BJ (cell line): ENCODE results near the gene INSC. TPM values are rescaled to one million over a fixed set of nuclear protein-coding genes. Genes with fewer than 3 reads are reported as not detected.

Experiments used
- CTCF ChIA-PET: fragments of 350-600 bp; formaldehyde crosslinking; extraction: SDS; loops from one replicate; lab custom pipeline; 2021; ENCODE audit warnings: antibody characterized with exemption, inconsistent platforms; lab: Yijun Ruan, JAX
- POLR2A ChIA-PET: fragments of 300-600 bp; sonication (Branson Sonifier 250); formaldehyde crosslinking; extraction: SDS; loops from one replicate; lab custom pipeline; 2021; ENCODE audit warnings: antibody characterized with exemption; lab: Charles Lee
- DNase-seq: peaks from one replicate; pipeline ENCODE4 v3.0.0-alpha.2; 2011; ENCODE audit warnings: low read depth
- H3K27me3 ChIP-seq: 2 replicates; pipeline ENCODE4 v1.6.0; 2011; ENCODE audit warnings: low read length; ENCODE audit not compliant: control insufficient read depth, insufficient read depth
- H3K36me3 ChIP-seq: 2 replicates; pipeline ENCODE4 v1.5.1; 2011; ENCODE audit warnings: low read length; ENCODE audit not compliant: control insufficient read depth, insufficient read depth
- H3K4me3 ChIP-seq: 2 replicates; pipeline ENCODE4 v1.5.1; 2011; ENCODE audit warnings: low read depth, mild to moderate bottlenecking, control low read depth, low read length
- polyA plus RNA-seq: library from polyadenylated mRNA; depleted of rRNA; stranded (reverse); fragments of >200 nt; gene quantifications from 2 replicates; pipeline ENCODE4 v1.2.3, GENCODE V29; 2011
- TF ChIP-seq, protein P1 (sequence below): IDR thresholded peaks from 2 replicates; pipeline ENCODE4 v1.5.1; 2011; ENCODE audit warnings: low read depth, mild to moderate bottlenecking, control low read depth, inconsistent platforms, low read length, moderate library complexity; ENCODE audit not compliant: insufficient read depth

The INSC gene
- polyA plus RNA-seq, 1 experiment: 0.10 TPM

DNA sequence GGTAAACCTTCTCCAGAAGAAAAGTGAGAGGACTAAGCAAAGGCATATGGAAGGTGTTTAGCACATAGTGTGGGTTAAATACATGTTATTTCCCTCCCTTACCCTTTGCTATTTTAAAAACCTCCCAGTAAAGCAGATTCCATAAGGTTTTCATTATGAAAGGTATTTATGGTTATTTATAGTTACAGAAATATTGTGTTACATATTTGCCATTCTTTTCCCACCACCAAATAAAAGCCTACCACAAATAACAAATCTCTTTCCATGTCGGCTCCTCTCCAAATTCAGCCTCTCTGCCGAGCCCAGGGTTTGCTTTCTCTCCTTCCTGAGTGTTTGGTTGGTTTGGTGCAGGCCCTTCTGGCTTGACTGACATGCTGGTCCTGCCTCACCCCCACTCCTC lies 64.4 kb downstream of the INSC start:
- Histone ChIP-seq H3K36me3 (no peaks in the 10 kb centered on the region), H3K4me3 (no peak overlapping the region), H3K27me3 (no peaks in the 10 kb centered on the region)
- peak; percentile 80 for DNase-seq
- ChIA-PET CTCF (interaction anchor here (1.1 to 2.0 kb wide), 2 partner anchors 20 to 75 kb away, joined by 3 to 12 read pairs; no protein-coding TSS in a partner anchor), POLR2A (no interaction called here)
- TF ChIP-seq, protein P1, sequence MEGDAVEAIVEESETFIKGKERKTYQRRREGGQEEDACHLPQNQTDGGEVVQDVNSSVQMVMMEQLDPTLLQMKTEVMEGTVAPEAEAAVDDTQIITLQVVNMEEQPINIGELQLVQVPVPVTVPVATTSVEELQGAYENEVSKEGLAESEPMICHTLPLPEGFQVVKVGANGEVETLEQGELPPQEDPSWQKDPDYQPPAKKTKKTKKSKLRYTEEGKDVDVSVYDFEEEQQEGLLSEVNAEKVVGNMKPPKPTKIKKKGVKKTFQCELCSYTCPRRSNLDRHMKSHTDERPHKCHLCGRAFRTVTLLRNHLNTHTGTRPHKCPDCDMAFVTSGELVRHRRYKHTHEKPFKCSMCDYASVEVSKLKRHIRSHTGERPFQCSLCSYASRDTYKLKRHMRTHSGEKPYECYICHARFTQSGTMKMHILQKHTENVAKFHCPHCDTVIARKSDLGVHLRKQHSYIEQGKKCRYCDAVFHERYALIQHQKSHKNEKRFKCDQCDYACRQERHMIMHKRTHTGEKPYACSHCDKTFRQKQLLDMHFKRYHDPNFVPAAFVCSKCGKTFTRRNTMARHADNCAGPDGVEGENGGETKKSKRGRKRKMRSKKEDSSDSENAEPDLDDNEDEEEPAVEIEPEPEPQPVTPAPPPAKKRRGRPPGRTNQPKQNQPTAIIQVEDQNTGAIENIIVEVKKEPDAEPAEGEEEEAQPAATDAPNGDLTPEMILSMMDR: no peak

DNA sequence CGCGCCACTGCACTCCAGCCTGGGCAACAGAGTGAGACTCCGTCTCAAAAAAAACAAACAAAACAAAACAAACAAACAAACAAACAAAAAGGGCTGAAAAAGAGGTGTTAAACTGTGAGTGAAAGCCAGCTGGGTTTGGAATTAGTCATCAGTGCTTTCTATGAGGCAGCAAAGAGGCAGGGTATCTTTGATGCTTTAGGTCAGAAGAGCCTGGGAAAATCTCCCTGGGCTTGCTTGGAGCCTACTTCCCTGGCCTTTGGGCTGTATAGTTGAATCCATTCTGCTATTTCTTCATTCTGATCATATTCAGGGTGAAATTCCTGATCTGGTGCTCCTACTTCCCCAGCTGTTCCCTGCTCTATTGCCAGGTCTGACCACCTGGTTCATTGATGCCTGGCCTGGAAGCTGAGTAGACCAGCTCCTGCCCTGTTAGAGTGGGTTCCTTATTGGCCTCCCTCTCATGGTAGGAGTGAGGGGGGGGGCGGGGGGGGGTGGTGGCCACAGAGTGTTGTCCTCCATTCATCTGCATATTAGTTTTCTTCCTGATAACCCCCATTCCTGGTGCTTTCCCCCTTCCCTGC lies 65.6 kb downstream of the INSC start:
- TF ChIP-seq, protein P1: no peak
- H3K27me3 ChIP-seq: no peaks in the 10 kb centered on the region
- H3K4me3 ChIP-seq: no peak overlapping the region
- CTCF ChIA-PET: interaction anchor here (1.3 kb wide), 1 partner anchor 80 kb away, joined by 7 read pairs; no protein-coding TSS in a partner anchor
- no peak for DNase-seq
- POLR2A ChIA-PET: no interaction called here
- H3K36me3 ChIP-seq: no peaks in the 10 kb centered on the region

DNA sequence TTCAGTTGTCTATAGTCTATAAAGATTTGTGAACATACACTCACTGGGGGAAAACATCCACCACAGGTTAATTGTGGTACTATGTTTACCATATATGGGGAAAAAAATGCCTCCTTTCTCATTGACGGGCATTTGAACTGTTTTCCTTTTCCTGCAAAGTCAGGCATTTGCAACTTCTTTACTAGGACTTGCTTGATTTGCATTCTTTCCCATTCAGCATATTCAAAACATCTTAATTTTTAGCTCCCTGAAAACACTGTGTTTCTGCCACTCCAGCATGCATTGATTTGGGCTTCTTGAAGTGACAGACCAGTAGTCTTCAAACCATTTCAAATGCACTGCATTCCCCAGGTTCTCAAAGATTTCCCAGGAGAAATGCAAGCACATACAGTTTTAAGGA lies 67.6 kb downstream of the INSC start:
- no peaks in the 10 kb centered on the region for H3K36me3 ChIP-seq
- H3K27me3 ChIP-seq: no peaks in the 10 kb centered on the region
- ChIA-PET POLR2A (no interaction called here), CTCF (interaction anchor here (0.7 kb wide), 1 partner anchor 23 kb away, joined by 3 read pairs; no protein-coding TSS in a partner anchor)
- no peak for DNase-seq
- TF ChIP-seq, protein P1: no peak
- H3K4me3 ChIP-seq: no peak overlapping the region

DNA sequence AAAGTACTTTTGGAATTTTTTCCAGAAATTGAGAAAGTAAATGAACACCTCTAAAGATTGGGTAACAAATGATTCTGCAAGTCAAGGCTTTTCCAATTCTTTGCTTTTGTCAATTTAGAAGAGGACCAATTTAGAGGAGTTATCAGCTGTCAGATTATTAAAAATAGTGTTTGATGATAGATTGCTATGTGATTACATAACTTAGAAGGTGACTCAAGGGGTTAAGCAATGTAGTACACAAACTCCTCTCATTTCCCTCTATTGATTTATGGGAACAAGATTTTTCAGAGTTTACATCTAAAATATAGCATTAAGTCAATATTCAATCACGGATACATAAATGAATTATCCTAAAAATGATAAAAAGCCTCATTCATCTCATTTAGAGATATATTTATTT lies 70.3 kb downstream of the INSC start:
- Histone ChIP-seq H3K4me3 (no peak overlapping the region), H3K27me3 (no peaks in the 10 kb centered on the region), H3K36me3 (no peaks in the 10 kb centered on the region)
- ChIA-PET CTCF (interaction anchor here (1.4 to 3.5 kb wide), 4 partner anchors 10 to 26 kb away, joined by 3 to 10 read pairs (median 3); no protein-coding TSS in a partner anchor), POLR2A (no interaction called here)
- TF ChIP-seq, protein P1: no peak
- DNase-seq: no peak

DNA sequence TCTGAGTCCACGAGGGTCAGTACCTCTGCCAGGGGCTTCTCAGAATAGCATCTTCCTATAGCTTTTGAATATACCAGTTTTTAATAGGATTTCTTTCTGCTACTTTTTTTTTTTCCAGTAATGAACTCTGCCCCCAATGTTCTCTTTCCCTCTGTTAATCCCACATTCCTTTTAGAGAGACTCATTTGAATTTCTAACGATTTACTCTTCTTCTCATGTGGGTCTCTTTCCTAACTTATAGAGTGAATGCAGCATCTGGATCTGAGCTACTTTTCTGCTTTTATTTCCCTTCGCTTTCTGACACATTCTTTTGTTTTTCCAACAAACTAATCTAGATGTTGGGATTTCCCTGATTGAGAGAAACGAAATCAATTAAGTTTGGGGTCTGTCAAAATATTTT lies 71.4 kb downstream of the INSC start:
- Histone ChIP-seq H3K4me3 (no peak overlapping the region), H3K36me3 (no peaks in the 10 kb centered on the region), H3K27me3 (no peaks in the 10 kb centered on the region)
- ChIA-PET POLR2A (no interaction called here), CTCF (interaction anchor here (1.0 to 3.5 kb wide), 5 partner anchors 9 to 85 kb away, joined by 3 to 10 read pairs (median 4); no protein-coding TSS in a partner anchor)
- DNase-seq: no peak
- TF ChIP-seq, protein P1: no peak
